ENCODE measurements around the gene GET4.

Gene GET4

DNA sequence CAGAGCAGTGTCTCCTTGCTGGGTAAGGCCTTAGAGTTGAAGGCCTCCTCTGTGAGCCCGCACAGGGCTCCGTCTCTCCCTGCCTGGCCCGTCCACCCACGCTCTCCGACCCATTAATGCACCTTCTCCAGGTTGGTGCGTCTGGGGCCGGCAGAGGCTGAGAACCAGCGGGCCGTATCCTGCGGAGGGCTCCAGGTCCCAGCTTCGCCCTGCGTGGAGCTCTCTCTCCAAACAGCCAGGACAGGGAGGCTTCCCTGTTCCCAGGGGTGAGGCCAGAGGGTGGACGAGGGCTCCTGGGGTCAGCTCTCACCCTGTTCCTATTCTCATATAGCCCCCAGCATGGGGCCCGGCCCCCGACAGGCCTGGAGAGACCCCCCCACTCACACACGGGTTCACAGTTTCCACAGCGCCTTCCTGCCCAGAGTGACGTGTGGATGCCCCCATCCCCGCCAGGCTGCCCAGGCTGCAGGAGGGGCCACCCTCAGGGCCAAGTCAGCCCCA, 34.6 kb downstream of the GET4 start:
- Mint-ChIP-seq H3K27ac (no peak overlapping the region), H3K4me1 (peaks cover 11% of the 10 kb centered on the region), H3K27me3 (peaks cover 36% of the 10 kb centered on the region), H3K9me3 (no peaks in the 10 kb centered on the region), H3K36me3 (no peaks in the 10 kb centered on the region), H3K4me3 (no peak overlapping the region)
- no peak for DNase-seq
- CTCF ChIA-PET = interaction anchor here (1.7 to 4.5 kb wide), 4 partner anchors 11 to 82 kb away, joined by 3 to 47 read pairs (median 8); partner anchors contain the start of gene ADAP1

DNA sequence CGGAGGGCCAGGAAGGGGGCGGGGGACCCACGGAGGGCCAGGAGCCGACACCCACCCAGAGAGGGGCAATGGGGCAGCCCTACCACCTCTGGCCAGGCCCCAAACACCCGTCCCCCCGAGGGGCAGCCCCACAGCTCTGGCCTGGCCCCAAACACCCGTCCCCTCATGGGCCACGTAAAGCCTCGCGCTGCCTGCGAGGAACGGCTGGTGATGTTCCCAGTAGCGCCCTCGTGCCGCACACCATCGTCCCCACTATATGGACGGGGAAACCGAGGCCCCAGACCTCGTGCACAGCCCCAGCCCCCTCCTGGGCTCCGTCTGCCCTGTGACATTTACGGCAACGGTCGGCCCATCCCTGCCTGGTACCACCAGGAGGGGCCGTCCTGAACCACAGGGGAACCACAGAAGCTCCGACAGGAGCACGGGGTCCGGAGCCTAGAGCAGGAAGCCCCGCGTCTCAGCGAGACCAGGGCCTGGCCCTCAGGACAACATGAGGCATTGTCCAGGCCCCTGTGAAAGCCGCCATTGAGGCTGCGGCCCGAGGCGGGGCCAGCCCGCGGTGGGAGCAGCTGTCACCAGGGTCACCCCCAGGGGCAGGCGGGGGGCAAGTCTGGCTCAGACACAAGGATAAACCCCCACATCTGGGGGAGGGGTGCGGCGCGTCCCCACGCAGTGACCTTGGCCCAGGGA, 35.6 kb downstream of the GET4 start:
- Mint-ChIP-seq H3K4me3 (no peak overlapping the region), H3K4me1 (peaks cover 11% of the 10 kb centered on the region), H3K27me3 (peaks cover 34% of the 10 kb centered on the region), H3K27ac (no peak overlapping the region), H3K9me3 (no peaks in the 10 kb centered on the region), H3K36me3 (no peaks in the 10 kb centered on the region)
- no peak for DNase-seq
- CTCF ChIA-PET = no interaction called here

DNA sequence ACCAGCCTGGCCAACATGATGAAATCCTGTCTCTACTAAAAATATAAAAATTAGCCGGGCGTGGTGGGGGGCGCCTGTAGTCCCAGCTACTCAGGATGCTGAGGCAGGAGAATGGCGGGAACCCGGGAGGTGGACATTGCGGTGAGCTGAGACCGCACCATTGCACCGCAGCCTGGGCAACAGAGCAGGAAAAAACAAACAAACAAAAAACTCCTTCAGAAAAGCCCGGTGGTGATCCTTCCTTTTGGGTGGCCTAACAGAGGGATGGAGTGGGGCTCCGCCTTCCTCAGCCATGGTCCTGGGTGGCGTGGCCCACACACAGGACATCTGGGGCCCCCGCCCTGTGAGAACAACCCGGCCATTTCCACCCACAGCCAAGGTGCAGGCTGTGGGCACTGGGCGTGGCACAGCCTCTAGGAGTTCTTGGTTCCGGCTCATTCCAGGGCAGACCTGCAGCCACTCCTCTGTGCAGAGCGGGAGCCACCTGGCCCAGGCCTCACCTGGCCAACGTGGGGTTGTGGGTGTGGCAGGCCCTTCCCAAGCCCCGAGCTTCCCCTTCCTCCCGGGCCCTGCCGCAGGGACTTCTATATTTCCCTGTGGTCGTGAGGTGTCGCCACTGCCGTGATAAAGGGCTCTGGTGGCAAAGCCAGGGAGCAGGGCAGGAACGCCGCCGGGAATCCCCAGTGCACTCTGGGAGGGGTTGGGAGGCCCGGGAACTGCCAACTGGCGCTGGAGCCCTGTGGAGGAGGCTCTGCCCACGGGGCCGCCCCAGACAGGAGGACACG, 37.6 kb downstream of the GET4 start:
- H3K27me3 Mint-ChIP-seq = peaks cover 22% of the 10 kb centered on the region

DNA sequence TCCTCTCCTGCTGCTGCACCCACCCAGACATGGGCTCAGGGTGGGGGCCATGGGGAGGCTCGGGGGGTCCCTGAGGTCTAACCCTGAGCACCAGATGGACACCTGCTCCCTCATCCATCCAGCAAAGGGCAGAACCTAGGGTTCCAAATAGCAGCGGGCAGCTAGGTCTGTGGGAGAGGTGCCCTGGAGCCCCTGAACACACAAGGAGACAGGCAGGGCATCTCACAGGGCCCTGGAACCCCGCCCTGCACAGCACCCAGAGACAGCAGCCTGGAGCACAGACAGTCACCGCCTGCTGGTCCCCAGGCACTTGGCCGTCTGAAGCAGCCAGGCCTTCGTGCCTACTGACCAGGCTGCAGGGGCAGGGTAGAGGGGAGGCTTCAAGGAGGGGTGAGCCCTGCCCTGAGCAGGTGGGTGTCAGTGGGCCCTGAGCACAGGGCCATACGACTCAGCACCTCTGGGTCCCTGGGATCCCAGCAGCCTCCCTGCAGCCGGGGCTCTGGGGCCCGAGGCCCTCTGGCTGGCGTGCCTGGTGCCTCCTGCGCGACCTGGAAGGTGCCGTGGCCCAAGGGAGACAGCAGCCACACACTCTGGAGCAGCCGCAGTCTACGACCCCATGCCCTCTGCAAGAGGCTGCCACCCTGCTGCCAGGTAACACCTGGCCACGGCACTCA, 38.3 kb downstream of the GET4 start:
- H3K27ac Mint-ChIP-seq = no peak overlapping the region
- peaks cover 12% of the 10 kb centered on the region for H3K4me1 Mint-ChIP-seq
- H3K9me3 Mint-ChIP-seq = no peaks in the 10 kb centered on the region
- CTCF ChIA-PET = no interaction called here
- DNase-seq = no peak
- H3K4me3 Mint-ChIP-seq = no peak overlapping the region
- H3K27me3 Mint-ChIP-seq = peaks cover 18% of the 10 kb centered on the region
- H3K36me3 Mint-ChIP-seq = no peaks in the 10 kb centered on the region

More for the DNA sequence above, 37.6 kb downstream of the GET4 start:
- Mint-ChIP-seq H3K4me1 (peaks cover 11% of the 10 kb centered on the region), H3K27ac (no peak overlapping the region), H3K9me3 (no peaks in the 10 kb centered on the region), H3K36me3 (no peaks in the 10 kb centered on the region), H3K4me3 (no peak overlapping the region)
- DNase-seq = no peak
- CTCF ChIA-PET = no interaction called here

DNA sequence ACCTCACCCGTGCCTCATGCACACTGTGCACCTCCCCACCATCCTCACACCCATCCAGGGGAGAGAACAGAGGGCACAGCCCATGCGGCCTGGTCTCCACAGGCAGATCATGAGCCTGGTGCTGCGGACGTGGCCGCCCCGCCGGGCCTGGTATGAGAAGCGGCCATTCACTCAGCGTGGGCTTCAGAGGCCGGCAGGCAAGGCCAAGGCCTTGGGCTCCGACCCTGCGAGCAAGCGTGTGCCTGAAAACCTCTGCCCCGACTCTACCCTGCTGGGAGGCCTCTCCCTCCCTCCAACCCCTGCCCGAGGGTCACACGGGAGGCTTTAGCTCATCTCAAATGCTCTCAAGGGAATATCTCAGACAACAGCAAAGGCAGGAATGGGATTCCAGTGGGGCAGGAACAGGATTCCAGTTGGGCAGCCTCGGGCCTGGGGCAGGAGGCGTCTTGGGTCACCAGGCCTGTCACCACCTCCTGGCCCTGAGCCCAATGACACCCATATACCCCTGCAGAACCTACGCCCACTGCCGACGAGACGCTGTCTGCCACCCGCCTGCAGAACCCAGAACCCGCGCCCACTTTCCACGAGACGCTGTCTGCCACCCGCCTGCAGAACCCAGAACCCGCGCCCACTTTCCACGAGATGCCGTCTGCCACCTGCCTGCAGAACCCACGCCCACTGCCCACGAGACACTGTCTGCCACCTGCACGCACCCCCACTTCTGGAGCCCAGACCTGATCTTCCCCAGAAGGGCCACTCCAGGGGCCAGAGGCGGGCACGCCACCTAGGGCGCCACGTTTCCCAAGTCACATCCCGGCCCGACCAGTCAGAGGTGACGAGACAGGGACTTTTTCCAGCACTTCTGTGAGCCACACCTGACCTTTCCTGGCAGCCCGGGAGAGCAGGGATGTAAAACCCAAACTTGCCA, 39.2 kb downstream of the GET4 start:
- Mint-ChIP-seq H3K27ac (no peak overlapping the region), H3K27me3 (peaks cover 9% of the 10 kb centered on the region), H3K9me3 (no peaks in the 10 kb centered on the region), H3K36me3 (no peaks in the 10 kb centered on the region), H3K4me3 (no peak overlapping the region), H3K4me1 (peaks cover 4% of the 10 kb centered on the region)
- DNase-seq = no peak
- CTCF ChIA-PET = no interaction called here

DNA sequence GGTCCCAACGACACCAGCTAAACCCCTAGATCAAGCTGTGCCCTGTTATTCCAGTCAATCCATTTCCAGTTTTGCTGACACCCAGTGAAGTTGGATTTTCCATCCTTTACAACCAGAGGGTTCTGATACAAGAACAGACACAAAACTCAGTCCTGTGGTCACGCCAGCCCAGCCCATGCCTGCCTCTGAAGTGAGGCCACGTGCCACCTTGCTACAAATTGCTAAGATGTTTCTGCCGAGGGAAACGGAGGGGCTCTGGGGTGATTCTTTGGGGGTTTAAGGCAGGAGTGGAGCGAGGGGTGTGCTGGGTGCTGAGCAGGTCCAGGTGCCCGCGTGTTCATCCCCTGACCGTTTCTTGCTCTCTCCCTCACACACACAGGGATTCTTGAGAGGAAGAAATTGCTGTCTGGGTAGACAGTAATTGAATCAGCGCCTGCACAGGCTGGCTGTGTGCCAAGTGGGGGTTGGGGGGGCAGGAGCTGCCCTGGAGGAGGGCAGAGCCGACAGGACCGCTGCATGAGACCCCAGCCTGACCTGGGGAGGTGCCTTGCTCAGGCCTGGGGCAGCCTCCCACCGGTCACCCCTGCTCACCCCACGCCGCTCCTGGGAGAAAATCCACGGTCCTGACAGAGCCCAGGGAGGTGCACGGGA, 40.1 kb downstream of the GET4 start:
- DNase-seq = no peak
- H3K4me1 Mint-ChIP-seq = peaks cover 12% of the 10 kb centered on the region

DNA sequence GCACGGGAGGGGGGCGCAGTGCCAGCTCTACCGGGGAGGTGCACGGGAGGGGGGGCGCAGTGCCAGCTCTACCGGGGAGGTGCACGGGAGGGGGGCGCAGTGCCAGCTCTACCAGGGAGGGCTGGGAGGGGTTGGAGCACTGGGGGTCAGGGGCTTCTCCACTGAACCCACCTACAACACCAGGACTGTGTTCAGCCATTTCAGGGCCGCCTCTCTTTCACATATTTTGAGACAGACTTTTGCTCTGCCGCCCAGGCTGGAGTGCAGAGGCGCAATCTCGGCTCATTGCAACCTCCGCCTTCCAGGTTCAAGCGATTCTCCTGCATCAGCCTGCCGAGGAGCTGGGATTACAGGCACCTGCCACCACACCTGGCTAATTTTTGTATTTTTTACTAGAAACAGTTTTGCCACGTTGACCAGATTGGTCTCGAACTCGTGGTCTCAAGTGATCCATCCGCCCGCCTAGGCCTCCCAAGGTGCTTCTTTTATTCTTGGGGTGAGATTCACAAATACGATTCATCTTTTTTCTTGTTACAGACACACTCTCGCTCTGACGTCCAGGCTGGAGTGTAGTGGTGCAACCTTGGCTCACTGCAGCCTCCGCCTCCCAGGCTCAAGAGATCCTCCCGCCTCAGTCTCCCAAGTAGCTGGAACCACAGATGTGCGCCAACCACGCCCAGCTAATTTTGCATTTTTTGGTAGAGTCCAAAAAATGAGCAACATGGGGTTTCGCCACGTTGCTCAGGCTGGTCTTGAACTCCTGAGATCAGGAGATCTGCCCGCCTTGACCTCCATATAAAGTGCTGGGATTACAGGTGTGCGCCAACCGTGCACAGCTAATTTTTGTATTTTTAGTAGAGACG, 41.1 kb downstream of the GET4 start:
- no peaks in the 10 kb centered on the region for H3K9me3 Mint-ChIP-seq
- H3K36me3 Mint-ChIP-seq = no peaks in the 10 kb centered on the region
- H3K27me3 Mint-ChIP-seq = peaks cover 10% of the 10 kb centered on the region
- no peak overlapping the region for H3K4me3 Mint-ChIP-seq
- peaks cover 15% of the 10 kb centered on the region for H3K4me1 Mint-ChIP-seq
- no peak for DNase-seq
- CTCF ChIA-PET = no interaction called here
- no peak overlapping the region for H3K27ac Mint-ChIP-seq

More for the DNA sequence above, 40.1 kb downstream of the GET4 start:
- CTCF ChIA-PET = no interaction called here
- Mint-ChIP-seq H3K4me3 (no peak overlapping the region), H3K9me3 (no peaks in the 10 kb centered on the region), H3K36me3 (no peaks in the 10 kb centered on the region), H3K27me3 (peaks cover 10% of the 10 kb centered on the region), H3K27ac (no peak overlapping the region)

DNA sequence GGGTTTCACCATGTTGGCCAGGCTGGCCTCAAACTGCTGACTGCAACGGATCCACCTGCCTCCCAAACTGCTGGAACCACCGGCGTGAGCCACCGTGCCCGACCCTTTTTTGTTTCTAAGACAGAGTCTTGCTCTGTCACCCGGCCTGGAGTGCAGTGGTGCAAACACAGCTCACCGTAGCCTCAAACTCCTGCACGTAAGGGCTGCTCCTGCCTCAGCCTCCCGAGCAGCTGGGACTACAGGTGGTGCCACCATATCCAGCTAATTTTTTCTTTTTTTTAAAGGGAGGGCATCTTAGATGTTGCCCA, 41.7 kb downstream of the GET4 start:
- Mint-ChIP-seq H3K27ac (no peak overlapping the region), H3K4me3 (no peak overlapping the region), H3K27me3 (peaks cover 10% of the 10 kb centered on the region), H3K4me1 (peaks cover 16% of the 10 kb centered on the region), H3K36me3 (no peaks in the 10 kb centered on the region), H3K9me3 (no peaks in the 10 kb centered on the region)
- CTCF ChIA-PET = no interaction called here
- DNase-seq = no peak

DNA sequence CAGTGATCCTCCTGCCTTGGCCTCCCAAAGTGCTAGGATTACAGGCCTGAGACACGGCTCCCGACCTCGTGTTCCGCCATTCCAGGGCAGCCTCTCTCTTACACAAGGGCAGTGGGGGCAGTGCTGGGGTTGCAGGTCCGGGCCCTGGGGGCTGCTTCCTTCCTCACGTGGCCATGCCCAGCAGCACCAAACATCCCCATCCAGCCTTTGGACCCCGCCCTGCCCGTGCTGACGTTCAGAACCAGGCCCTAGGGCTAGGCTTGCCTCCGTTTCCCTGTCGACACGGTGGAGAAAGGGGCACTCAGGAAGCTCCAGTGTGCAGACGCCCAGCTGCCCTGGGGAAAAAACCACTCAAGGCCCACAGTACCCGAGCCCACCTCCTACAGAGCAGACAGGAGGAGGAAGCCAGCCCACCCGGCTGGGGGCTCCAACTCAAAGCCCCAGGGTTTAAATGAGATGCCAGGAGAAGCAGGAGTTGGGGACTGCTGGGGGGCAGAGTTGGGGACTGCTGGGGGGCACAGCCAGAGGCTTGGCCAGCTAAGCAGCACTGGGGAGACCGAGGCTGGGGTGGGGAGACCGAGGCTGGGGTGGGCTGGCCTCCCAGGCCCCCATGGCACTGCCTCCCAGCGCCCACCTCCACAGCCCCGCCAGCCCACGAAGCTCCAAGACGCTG, 42.2 kb downstream of the GET4 start:
- no peaks in the 10 kb centered on the region for H3K36me3 Mint-ChIP-seq
- CTCF ChIA-PET = no interaction called here
- no peaks in the 10 kb centered on the region for H3K9me3 Mint-ChIP-seq
- H3K27ac Mint-ChIP-seq = no peak overlapping the region
- DNase-seq = peak; percentile 8
- peaks cover 10% of the 10 kb centered on the region for H3K27me3 Mint-ChIP-seq
- peaks cover 21% of the 10 kb centered on the region for H3K4me1 Mint-ChIP-seq
- H3K4me3 Mint-ChIP-seq = no peak overlapping the region

DNA sequence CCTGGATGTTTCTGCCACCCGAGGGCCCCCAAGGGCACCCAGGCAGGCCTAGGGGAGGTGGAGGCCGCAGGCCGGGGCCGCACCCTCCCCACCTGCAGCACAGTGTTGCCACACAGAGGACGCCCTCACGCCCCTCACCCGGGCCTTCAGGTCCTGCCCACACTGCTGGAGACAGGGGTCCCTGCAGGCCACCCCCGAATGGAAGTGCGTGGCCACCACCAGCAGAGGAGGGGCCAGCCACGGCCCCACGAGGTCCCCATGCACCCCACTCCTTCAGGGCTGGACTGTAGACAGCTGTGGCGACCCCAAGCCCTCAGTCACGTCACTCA, 42.7 kb downstream of the GET4 start:
- peak; percentile 16 for DNase-seq
- Mint-ChIP-seq H3K4me3 (no peak overlapping the region), H3K27me3 (peaks cover 10% of the 10 kb centered on the region), H3K9me3 (no peaks in the 10 kb centered on the region), H3K27ac (no peak overlapping the region), H3K4me1 (peaks cover 21% of the 10 kb centered on the region), H3K36me3 (no peaks in the 10 kb centered on the region)
- CTCF ChIA-PET = no interaction called here

DNA sequence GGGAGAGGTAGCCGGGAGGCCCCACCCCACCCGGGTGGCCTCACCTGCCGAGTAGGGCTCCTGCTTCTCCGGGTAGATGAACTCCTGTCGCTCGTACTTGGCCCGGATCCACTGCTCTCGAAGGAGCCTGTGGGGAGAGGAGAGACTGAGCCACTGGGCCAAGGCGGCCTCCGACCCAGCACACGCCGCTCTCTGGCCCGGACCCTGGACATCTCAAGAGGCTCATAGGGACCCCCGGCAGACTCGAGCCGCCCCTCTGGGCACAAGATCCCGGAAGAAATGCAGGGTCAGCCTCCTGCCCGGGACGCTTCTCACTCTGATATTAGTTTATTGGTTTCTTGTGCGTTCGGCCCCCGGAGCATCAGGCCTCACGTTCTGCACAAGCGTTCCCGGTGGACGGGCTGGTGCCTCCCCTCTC, 43.6 kb downstream of the GET4 start:
- Mint-ChIP-seq H3K27ac (no peak overlapping the region), H3K9me3 (no peaks in the 10 kb centered on the region), H3K4me3 (no peak overlapping the region), H3K27me3 (peaks cover 10% of the 10 kb centered on the region), H3K36me3 (no peaks in the 10 kb centered on the region), H3K4me1 (peaks cover 27% of the 10 kb centered on the region)
- DNase-seq = peak; percentile 10
- CTCF ChIA-PET = no interaction called here

DNA sequence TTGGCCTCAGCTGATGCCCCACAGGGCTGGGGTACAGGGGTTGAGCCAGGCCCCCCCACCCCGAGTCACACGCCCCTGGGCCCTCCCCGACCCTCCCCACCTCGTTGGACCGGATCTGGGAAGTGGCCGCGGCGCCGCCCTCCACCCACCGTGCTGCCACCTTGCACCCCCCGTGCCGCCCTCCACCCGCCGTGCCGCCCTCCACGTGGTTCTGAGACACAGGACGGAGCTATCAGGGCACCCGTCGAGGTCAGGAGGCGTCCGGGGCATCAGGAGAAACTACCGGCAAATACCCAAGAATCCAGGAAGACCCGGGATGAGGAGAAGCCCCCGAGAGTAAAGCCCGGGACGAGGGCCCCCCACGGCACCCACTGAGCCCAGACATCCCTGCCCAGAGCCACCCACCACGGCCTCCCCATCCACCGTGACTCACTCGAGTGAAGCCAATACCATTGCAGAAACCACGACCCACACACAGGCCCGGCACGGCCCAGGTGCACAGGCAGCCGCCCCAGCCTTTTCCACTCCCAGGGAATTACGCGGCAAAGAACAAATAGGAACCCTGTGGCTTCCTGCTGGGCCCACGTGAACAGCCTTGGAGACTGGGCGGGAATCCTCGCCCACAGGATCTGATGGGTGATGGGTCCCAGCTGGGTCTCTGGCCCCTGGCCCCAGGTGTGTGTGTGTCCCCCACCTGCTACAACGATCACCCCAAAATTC, 44.2 kb downstream of the GET4 start:
- peak overlapping the region; percentile 54 for H3K4me3 Mint-ChIP-seq
- peaks cover 28% of the 10 kb centered on the region for H3K4me1 Mint-ChIP-seq
- peaks cover 10% of the 10 kb centered on the region for H3K27me3 Mint-ChIP-seq
- no peaks in the 10 kb centered on the region for H3K36me3 Mint-ChIP-seq
- CTCF ChIA-PET = no interaction called here
- H3K27ac Mint-ChIP-seq = peak overlapping the region; percentile 64
- no peaks in the 10 kb centered on the region for H3K9me3 Mint-ChIP-seq
- peak; percentile 26 for DNase-seq
